Body of pancreas (tissue), 4 donors: ENCODE measurements around the gene COPS7B.

Experiments
- POLR2A ChIP-seq, 3 donors: fragments of 450-650 bp; IDR thresholded peaks; one replicate each; pipeline ENCODE4 v1.6.1; 2016; ENCODE audit warnings: antibody characterized with exemption in 3 of 3, mild to moderate bottlenecking in 2 of 3
- TF ChIP-seq, protein P1 (sequence below), 7 experiments: fragments of 450-650 bp in 4 of 7; fragments of 200-600 bp in 3 of 7; sonication (generic) in 3 of 7; IDR thresholded peaks; one replicate each; pipeline ENCODE4 v1.5.1; 2016 to 2019; ENCODE audit warnings: antibody characterized with exemption in 7 of 7

DNA sequence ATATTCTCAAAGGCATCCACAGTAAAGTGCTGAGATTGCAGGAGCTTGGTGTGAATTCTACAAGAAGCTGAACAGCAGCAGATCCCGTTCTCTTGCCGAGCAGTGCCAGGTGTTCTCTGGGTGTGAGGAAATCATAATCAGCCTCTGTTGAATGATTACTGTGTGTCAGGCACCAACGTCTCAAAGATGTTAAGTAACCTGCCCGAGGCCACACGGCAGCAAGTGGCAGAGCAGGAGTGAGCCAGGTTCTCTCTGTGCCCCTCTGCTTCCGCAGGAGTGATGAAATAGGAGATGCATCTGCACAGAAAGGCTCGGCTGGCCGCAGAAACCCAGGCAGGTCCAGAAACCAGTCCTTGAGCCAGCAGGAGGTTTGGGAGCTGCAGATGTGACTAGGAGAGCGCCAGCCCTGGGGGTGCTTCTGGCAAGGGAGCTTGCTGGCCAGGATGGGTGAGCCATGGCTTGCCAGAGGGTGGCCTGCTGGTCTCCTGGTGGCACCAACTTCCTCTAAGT, 68.4 kb downstream of the COPS7B start:
- TF ChIP-seq, protein P1, sequence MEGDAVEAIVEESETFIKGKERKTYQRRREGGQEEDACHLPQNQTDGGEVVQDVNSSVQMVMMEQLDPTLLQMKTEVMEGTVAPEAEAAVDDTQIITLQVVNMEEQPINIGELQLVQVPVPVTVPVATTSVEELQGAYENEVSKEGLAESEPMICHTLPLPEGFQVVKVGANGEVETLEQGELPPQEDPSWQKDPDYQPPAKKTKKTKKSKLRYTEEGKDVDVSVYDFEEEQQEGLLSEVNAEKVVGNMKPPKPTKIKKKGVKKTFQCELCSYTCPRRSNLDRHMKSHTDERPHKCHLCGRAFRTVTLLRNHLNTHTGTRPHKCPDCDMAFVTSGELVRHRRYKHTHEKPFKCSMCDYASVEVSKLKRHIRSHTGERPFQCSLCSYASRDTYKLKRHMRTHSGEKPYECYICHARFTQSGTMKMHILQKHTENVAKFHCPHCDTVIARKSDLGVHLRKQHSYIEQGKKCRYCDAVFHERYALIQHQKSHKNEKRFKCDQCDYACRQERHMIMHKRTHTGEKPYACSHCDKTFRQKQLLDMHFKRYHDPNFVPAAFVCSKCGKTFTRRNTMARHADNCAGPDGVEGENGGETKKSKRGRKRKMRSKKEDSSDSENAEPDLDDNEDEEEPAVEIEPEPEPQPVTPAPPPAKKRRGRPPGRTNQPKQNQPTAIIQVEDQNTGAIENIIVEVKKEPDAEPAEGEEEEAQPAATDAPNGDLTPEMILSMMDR (IDR thresholded peaks at IDR 0.05), result no peak
- TF ChIP-seq POLR2A (IDR thresholded peaks at IDR 0.05), result no peak
